B cell (primary cell): ENCODE data around the gene PCGF3. TPM values are rescaled to one million over a fixed set of nuclear protein-coding genes. Genes with fewer than 3 reads are reported as not detected.

ENCODE experiments used
- ATAC-seq: fragments of 200-7000 bp; cut with Tn5 transposase; one replicate; pipeline ENCODE4 v1.10.0; 2021; ENCODE audit warnings: low read depth, mild to moderate bottlenecking, moderate number of reproducible peaks, moderate library complexity
- CTCF ChIA-PET: fragments of 350-600 bp; sonication (Branson Sonifier 250); formaldehyde crosslinking; loops from one replicate; lab custom pipeline; 2021; ENCODE audit warnings: antibody characterized with exemption, inconsistent platforms; lab: Charles Lee
- POLR2A ChIA-PET: fragments of 350-600 bp; sonication (Branson Sonifier 250); formaldehyde crosslinking; loops from one replicate; lab custom pipeline; 2021; ENCODE audit warnings: antibody characterized with exemption; lab: Charles Lee
- DNase-seq: peaks from one replicate; pipeline ENCODE4 v3.0.0; 2013
- H2AFZ ChIP-seq: 2 replicates; pipeline ENCODE4 v1.6.1; 2012; ENCODE audit warnings: mild to moderate bottlenecking, low read depth, low read length; ENCODE audit not compliant: insufficient read depth, poor library complexity, severe bottlenecking
- H3K27ac ChIP-seq, 2 donors: 1 replicate in 1 of 2; 2 replicates in 1 of 2; pipeline ENCODE4 v1.5.1; 2012 to 2013; ENCODE audit warnings: low read length in 2 of 2, mild to moderate bottlenecking in 2 of 2, moderate library complexity in 1 of 2
- H3K27me3 ChIP-seq, 4 experiments: fragments of 200-600 bp in 1 of 4; sonication (generic) in 1 of 4; replicated peaks in 1 of 4; 1 replicate in 2 of 4; 2 replicates in 2 of 4; pipeline versions ENCODE4 v1.6.1 to v1.7.0; 2013 to 2016; ENCODE audit warnings: low read length in 3 of 4, mild to moderate bottlenecking in 2 of 4, mixed read lengths in 1 of 4, moderate library complexity in 1 of 4; ENCODE audit not compliant: insufficient read depth in 4 of 4, control insufficient read depth in 3 of 4; ENCODE audit errors: control extremely low read depth in 1 of 4
- H3K36me3 ChIP-seq, 2 experiments: replicated peaks in 1 of 2; 1 replicate in 1 of 2; 2 replicates in 1 of 2; pipeline versions ENCODE4 v1.6.1 to v1.7.1; 2013; ENCODE audit warnings: low read length in 1 of 2; ENCODE audit not compliant: insufficient read depth in 2 of 2, control insufficient read depth in 1 of 2; ENCODE audit errors: control extremely low read depth in 1 of 2, extremely low read depth in 1 of 2
- H3K4me1 ChIP-seq, 2 donors: fragments of 200-600 bp in 1 of 2; sonication (generic) in 1 of 2; 1 replicate in 1 of 2; 2 replicates in 1 of 2; pipeline versions ENCODE4 v1.5.1 to v1.6.1; 2013 to 2017; ENCODE audit warnings: low read length in 2 of 2; ENCODE audit not compliant: control insufficient read depth in 2 of 2, insufficient read depth in 2 of 2
- H3K4me2 ChIP-seq: replicated peaks from 2 replicates; pipeline ENCODE3; 2012; ENCODE audit warnings: mild to moderate bottlenecking, low read depth, low read length; ENCODE audit not compliant: poor library complexity, severe bottlenecking
- H3K4me3 ChIP-seq, 5 experiments: fragments of 200-600 bp in 1 of 5; sonication (generic) in 1 of 5; 1 replicate in 3 of 5; 2 replicates in 2 of 5; pipeline versions ENCODE4 v1.5.1 to v1.7.0; 2011 to 2016; ENCODE audit warnings: low read length in 4 of 5, mild to moderate bottlenecking in 4 of 5, low read depth in 2 of 5, control low read depth in 1 of 5, moderate library complexity in 1 of 5; ENCODE audit not compliant: insufficient read depth in 1 of 5; ENCODE audit errors: control extremely low read depth in 1 of 5, extremely low read depth in 1 of 5
- H3K79me2 ChIP-seq: fragments of 200-600 bp; sonication (generic); one replicate; pipeline ENCODE4 v1.6.0; 2016; ENCODE audit warnings: low read length; ENCODE audit not compliant: control insufficient read depth, insufficient read depth
- H3K9ac ChIP-seq: fragments of 200-600 bp; sonication (generic); 2 replicates; pipeline ENCODE4 v1.6.1; 2017; ENCODE audit warnings: mild to moderate bottlenecking, low read length, moderate library complexity
- H3K9me3 ChIP-seq, 3 donors: one replicate each; pipeline versions ENCODE4 v1.6.1 to v1.7.1; 2013; ENCODE audit warnings: low read length in 2 of 3; ENCODE audit not compliant: control insufficient read depth in 2 of 3, insufficient read depth in 1 of 3; ENCODE audit errors: control extremely low read depth in 1 of 3
- H4K20me1 ChIP-seq: 2 replicates; pipeline ENCODE4 v1.6.0; 2012; ENCODE audit warnings: mild to moderate bottlenecking, low read length; ENCODE audit not compliant: insufficient read depth, control insufficient read depth, poor library complexity, severe bottlenecking
- H3K27ac Mint-ChIP-seq: one replicate; pipeline ENCODE4 v1.8.0; 2021; ENCODE audit warnings: mixed read lengths
- H3K27me3 Mint-ChIP-seq: one replicate; pipeline ENCODE4 v1.8.0; 2021; ENCODE audit warnings: mixed read lengths
- H3K4me1 Mint-ChIP-seq: one replicate; pipeline ENCODE4 v1.8.0; 2021; ENCODE audit warnings: mixed read lengths
- H3K4me3 Mint-ChIP-seq: one replicate; pipeline ENCODE4 v1.8.0; 2021; ENCODE audit warnings: mixed read lengths
- H3K9me3 Mint-ChIP-seq: one replicate; pipeline ENCODE4 v1.8.0; 2022; ENCODE audit warnings: mixed read lengths; ENCODE audit not compliant: insufficient read depth
- CTCF ChIP-seq: fragments of 200-600 bp; IDR thresholded peaks from one replicate; pipeline ENCODE4 v1.8.0; 2022; ENCODE audit warnings: antibody characterized with exemption, mild to moderate bottlenecking
- EZH2 ChIP-seq: IDR thresholded peaks from 2 replicates; pipeline ENCODE4 v1.6.1; 2012; ENCODE audit warnings: borderline replicate concordance, low read depth, mild to moderate bottlenecking, moderate library complexity, low read length; ENCODE audit not compliant: insufficient read depth, poor library complexity, severe bottlenecking
- WGBS: methylation state at CpG from one replicate; pipeline ENCODE4 v1.1.5; 2013; ENCODE audit warnings: missing lambda C conversion rate; ENCODE audit not compliant: insufficient coverage; 5-methylcytosine and 5-hydroxymethylcytosine counted together
- intact Hi-C: fragments of 100-400 bp; cut with micrococcal nuclease; formaldehyde crosslinking; loops from one replicate; pipeline ENCODE4 v1.10.0; 2022
- polyA plus RNA-seq: library from polyadenylated mRNA; depleted of rRNA; stranded (reverse); fragments of >200 nt; gene quantifications from 2 replicates; pipeline ENCODE4 v1.2.3, GENCODE V29; 2012
- total RNA-seq, 2 donors: library from RNA; stranded (reverse); fragments of 120-200 nt in 1 of 2; gene quantifications; 1 replicate in 1 of 2; 2 replicates in 1 of 2; pipeline versions ENCODE4 v1.2.3 to v1.2.4, GENCODE V29; 2013 to 2022

The PCGF3 gene
- total and polyA plus RNA-seq, 2 donors (not counting 1 experiment from before 2014, with no cell fraction given) = 65.7 to 90.3 TPM

GRCh38 chr4:726235-726787 lies 20.7 kb downstream of the PCGF3 start:
- Mint-ChIP-seq H3K27ac (no peak overlapping the region), H3K9me3 (no peaks in the 10 kb centered on the region), H3K27me3 (no peaks in the 10 kb centered on the region), H3K4me1 (peaks cover 6% of the 10 kb centered on the region), H3K4me3 (no peak overlapping the region)
- CTCF ChIA-PET = no interaction called here
- ATAC-seq = no peak
- POLR2A ChIA-PET = no interaction called here
- Histone ChIP-seq H4K20me1 (peaks cover 82% of the 10 kb centered on the region), H3K27ac (no peak overlapping the region), H3K9ac (no peak overlapping the region), H3K79me2 (peaks cover 66% of the 10 kb centered on the region), H3K27me3 (no peaks in the 10 kb centered on the region), H3K4me2 (no peak overlapping the region), H3K9me3 (peaks cover 0 to 10% (median 0%) of the 10 kb centered on the region in 3 donors), H3K4me1 (no peaks in the 10 kb centered on the region), H3K36me3 (peaks cover 0 to 9% of the 10 kb centered on the region in 2 experiments), H2AFZ (no peak overlapping the region), H3K4me3 (no peak overlapping the region)
- WGBS = 58% methylated on average over 10 of the region's 16 CpGs
- TF ChIP-seq EZH2 (no peak), CTCF (no peak)
- intact Hi-C loops = no loop called here
- no peak for DNase-seq

GRCh38 chr4:726838-727237 lies 21.2 kb downstream of the PCGF3 start:
- Histone ChIP-seq H3K27me3 (no peaks in the 10 kb centered on the region), H4K20me1 (peaks cover 78% of the 10 kb centered on the region), H3K4me1 (no peaks in the 10 kb centered on the region), H3K9ac (no peak overlapping the region), H2AFZ (no peak overlapping the region), H3K4me3 (no peak overlapping the region), H3K79me2 (peaks cover 61% of the 10 kb centered on the region), H3K9me3 (peaks cover 0 to 5% (median 0%) of the 10 kb centered on the region in 3 donors), H3K36me3 (peaks cover 0 to 9% of the 10 kb centered on the region in 2 experiments), H3K27ac (no peak overlapping the region), H3K4me2 (no peak overlapping the region)
- no peak for ATAC-seq
- Mint-ChIP-seq H3K4me3 (no peak overlapping the region), H3K9me3 (no peaks in the 10 kb centered on the region), H3K4me1 (peaks cover 6% of the 10 kb centered on the region), H3K27me3 (no peaks in the 10 kb centered on the region), H3K27ac (no peak overlapping the region)
- TF ChIP-seq EZH2 = no peak
- no peak for TF ChIP-seq CTCF
- DNase-seq = no peak
- 73% methylated on average over 9 of the region's 17 CpGs for WGBS
- POLR2A ChIA-PET = no interaction called here
- intact Hi-C loops = no loop called here
- CTCF ChIA-PET = no interaction called here
